IPS DF 19.7 (cell line): ENCODE data around the gene IL1RN.
"Not testable (repeated sequence)": the region's sequence is repeated elsewhere in the genome, so short reads cannot be mapped to it uniquely, and the experiment has no call there.

Source experiments
- DNase-seq: peaks from one replicate; pipeline ENCODE4 v3.0.0-alpha.2; 2013; ENCODE audit warnings: low read depth, low spot score

IL1RN gene

GRCh38 chr2:113126845-113127645, at the start of gene IL1RN:
Gene IL1RN (plus strand): TSS chr2:113127598. CDS start chr2:113127625, 27 bp downstream.
- DNase-seq, result no peak

GRCh38 chr2:113077921-113078320, 49.5 kb upstream of the IL1RN start:
- no peak for DNase-seq

GRCh38 chr2:113078350-113078839, 49.0 kb upstream of the IL1RN start:
- DNase-seq, result no peak

- DNase-seq, result no peak
Measured at GRCh38 chr2:113079131-113079530, 48.3 kb upstream of the IL1RN start.

- DNase-seq, result no peak
Measured at GRCh38 chr2:113080134-113080533, 47.3 kb upstream of the IL1RN start.

- DNase-seq, result no peak
Measured at GRCh38 chr2:113081488-113082210, 45.7 kb upstream of the IL1RN start.

GRCh38 chr2:113083296-113083695, 44.1 kb upstream of the IL1RN start:
- DNase-seq, result no peak

- DNase-seq, result no peak
Measured at GRCh38 chr2:113084249-113085000, 43.0 kb upstream of the IL1RN start.

- no peak for DNase-seq
Measured at GRCh38 chr2:113085542-113085941, 41.9 kb upstream of the IL1RN start.

- DNase-seq, result no peak
Measured at GRCh38 chr2:113088213-113088992, 39.0 kb upstream of the IL1RN start.

- DNase-seq, result no peak
Measured at GRCh38 chr2:113089916-113090315, 37.5 kb upstream of the IL1RN start.

GRCh38 chr2:113091231-113091896, 36.0 kb upstream of the IL1RN start:
- DNase-seq, result no peak

GRCh38 chr2:113092864-113093612, 34.4 kb upstream of the IL1RN start:
- DNase-seq, result no peak

GRCh38 chr2:113093613-113093977, 33.8 kb upstream of the IL1RN start:
- DNase-seq, result no peak

- DNase-seq, result not testable (repeated sequence)
Measured at GRCh38 chr2:113096306-113096705, 31.1 kb upstream of the IL1RN start.

GRCh38 chr2:113096842-113097618, 30.4 kb upstream of the IL1RN start:
- not testable (repeated sequence) for DNase-seq

GRCh38 chr2:113098041-113098440, 29.4 kb upstream of the IL1RN start:
- DNase-seq, result no peak

GRCh38 chr2:113098532-113098931, 28.9 kb upstream of the IL1RN start:
- no peak for DNase-seq

GRCh38 chr2:113102133-113102532, 25.3 kb upstream of the IL1RN start:
- no peak for DNase-seq
